ENCODE measurements around the gene SLC4A4. TPM values are rescaled to one million over a fixed set of nuclear protein-coding genes. Genes with fewer than 3 reads are reported as not detected.

The SLC4A4 gene
- total and polyA plus RNA-seq, 8 donors: 84.1 to 400 (median 243) TPM

DNA sequence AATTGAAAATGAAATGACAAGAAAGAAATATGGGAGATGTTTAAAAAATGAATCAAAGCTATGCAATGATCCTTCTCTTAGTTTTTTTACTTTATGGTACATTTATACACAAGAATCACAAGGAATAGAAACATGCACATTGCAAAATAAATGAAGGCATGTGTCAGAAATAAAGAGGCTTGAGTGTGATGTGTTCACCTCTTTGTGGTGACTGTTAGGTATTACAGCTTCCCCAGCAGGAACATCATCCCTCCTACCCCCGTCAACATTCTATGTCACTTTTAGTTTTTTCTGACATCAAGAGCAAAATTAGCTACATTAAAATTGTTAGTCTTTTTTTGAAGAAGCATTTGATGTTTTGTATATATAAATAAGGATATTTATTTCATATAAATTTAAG lies 214.8 kb downstream of the SLC4A4 start:
- Histone ChIP-seq H3K4me1 (peaks cover 7 to 26% (median 20%) of the 10 kb centered on the region in 3 donors), H3K27me3 (no peaks in the 10 kb centered on the region), H3K27ac (no peak overlapping the region), H3K9me3 (no peaks in the 10 kb centered on the region), H3K4me3 (no peak overlapping the region), H3K36me3 (peaks cover 0 to 6% (median 3%) of the 10 kb centered on the region in 3 donors)
- WGBS, 2 donors: 27 to 34% methylated on average over 1 of the region's 1 CpG
- ATAC-seq (peak in 3 of 4 donors; percentile 53 to 74 (median 66)), FAIRE-seq (peak; percentile 54), DNase-seq (no peak)
- intact Hi-C loops (cut with DNase I): no loop called here
- TF ChIP-seq, protein P1, sequence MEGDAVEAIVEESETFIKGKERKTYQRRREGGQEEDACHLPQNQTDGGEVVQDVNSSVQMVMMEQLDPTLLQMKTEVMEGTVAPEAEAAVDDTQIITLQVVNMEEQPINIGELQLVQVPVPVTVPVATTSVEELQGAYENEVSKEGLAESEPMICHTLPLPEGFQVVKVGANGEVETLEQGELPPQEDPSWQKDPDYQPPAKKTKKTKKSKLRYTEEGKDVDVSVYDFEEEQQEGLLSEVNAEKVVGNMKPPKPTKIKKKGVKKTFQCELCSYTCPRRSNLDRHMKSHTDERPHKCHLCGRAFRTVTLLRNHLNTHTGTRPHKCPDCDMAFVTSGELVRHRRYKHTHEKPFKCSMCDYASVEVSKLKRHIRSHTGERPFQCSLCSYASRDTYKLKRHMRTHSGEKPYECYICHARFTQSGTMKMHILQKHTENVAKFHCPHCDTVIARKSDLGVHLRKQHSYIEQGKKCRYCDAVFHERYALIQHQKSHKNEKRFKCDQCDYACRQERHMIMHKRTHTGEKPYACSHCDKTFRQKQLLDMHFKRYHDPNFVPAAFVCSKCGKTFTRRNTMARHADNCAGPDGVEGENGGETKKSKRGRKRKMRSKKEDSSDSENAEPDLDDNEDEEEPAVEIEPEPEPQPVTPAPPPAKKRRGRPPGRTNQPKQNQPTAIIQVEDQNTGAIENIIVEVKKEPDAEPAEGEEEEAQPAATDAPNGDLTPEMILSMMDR (IDR thresholded peaks at IDR 0.05): peak in 2 of 4 donors; percentile 33 to 50

DNA sequence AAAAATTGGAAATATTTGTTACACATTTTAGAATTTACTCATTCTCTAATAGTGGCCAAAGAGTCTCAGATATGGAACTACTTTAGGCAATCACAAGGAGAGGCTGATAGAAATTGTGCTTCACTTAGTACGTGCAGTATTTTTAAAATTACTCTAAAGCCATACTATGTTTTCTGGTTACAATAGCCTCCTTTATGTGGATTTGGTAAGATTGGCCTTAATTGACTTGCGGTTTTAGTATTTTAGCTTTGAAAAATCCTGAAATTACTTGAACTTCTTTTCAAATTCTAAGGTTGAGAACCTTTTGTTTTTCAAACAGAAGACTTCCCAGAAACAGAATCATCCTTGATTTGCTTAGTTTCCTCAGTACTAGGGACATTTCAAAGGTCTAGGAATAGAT lies 215.2 kb downstream of the SLC4A4 start:
- H3K27ac ChIP-seq: no peak overlapping the region
- DNase-seq: no peak
- intact Hi-C loops (cut with DNase I): no loop called here
- no peak for FAIRE-seq
- H3K9me3 ChIP-seq: no peaks in the 10 kb centered on the region
- TF ChIP-seq, protein P1 (IDR thresholded peaks at IDR 0.05): no peak
- 70 to 85% methylated on average over 2 of the region's 2 CpGs for WGBS, 2 donors
- no peaks in the 10 kb centered on the region for H3K27me3 ChIP-seq
- H3K4me1 ChIP-seq: peaks cover 7 to 24% (median 17%) of the 10 kb centered on the region in 3 donors
- ATAC-seq: no peak
- no peak overlapping the region for H3K4me3 ChIP-seq
- H3K36me3 ChIP-seq: peaks cover 0 to 6% (median 3%) of the 10 kb centered on the region in 3 donors

DNA sequence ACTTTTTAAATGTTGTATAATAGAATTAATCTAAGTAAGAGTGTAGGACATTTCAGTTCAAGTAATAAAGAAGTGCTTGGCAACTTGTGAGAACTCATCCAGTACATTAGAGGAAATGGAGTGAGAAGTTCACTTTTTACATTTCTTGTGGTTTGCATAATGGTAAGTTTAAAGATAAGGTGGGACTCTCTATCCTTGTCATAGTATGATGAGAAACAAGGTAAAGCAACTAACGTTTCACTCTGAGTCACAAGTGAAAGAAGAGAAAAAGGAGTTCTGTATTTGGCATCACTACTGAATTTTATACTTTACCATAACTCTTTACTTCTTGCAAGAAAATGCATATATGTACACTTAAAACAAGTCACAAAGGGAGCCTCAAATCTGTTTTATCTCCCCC lies 219.4 kb downstream of the SLC4A4 start:
- FAIRE-seq (no peak), ATAC-seq (no peak), DNase-seq (no peak)
- H3K27me3 ChIP-seq: no peaks in the 10 kb centered on the region
- intact Hi-C loops (cut with DNase I): no loop called here
- H3K36me3 ChIP-seq: peaks cover 0 to 6% (median 3%) of the 10 kb centered on the region in 3 donors
- H3K4me1 ChIP-seq: no peaks in the 10 kb centered on the region
- H3K27ac ChIP-seq: no peak overlapping the region
- TF ChIP-seq, protein P1 (IDR thresholded peaks at IDR 0.05): no peak
- no peak overlapping the region for H3K4me3 ChIP-seq
- WGBS, 2 donors: 35 to 50% methylated on average over 1 of the region's 1 CpG
- no peaks in the 10 kb centered on the region for H3K9me3 ChIP-seq

DNA sequence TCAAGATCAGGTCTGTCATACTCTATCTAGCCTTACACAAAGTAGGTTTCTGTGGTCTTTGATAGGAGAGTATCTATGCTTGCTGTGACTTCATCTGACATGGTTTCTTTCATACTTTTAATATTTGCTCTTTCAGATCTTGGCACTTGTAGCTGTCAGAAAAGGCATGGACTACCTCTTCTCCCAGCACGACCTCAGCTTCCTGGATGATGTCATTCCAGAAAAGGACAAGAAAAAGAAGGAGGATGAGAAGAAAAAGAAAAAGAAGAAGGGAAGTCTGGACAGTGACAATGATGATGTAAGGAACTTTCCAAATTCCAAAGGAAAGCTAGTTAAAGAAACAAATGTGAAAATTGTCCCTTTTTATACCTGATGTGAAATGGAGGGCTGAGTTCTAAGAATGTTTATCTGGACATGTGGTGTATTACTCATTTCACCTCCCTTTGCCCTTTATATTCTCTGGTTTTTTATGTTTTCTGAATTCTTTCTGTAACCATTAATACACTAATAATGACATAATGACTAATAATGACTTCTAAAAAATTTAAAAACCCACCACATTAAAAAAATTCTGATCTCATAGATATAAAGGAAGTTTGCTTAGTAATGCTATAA lies 221.2 kb downstream of the SLC4A4 start:
- 0% methylated on average over 1 of the region's 1 CpG for WGBS, 2 donors
- no peak overlapping the region for H3K4me3 ChIP-seq
- H3K9me3 ChIP-seq: no peaks in the 10 kb centered on the region
- no peak for DNase-seq
- peaks cover 0 to 6% (median 0%) of the 10 kb centered on the region in 3 donors for H3K36me3 ChIP-seq
- no peaks in the 10 kb centered on the region for H3K4me1 ChIP-seq
- no peaks in the 10 kb centered on the region for H3K27me3 ChIP-seq
- H3K27ac ChIP-seq: peak overlapping the region in 2 of 4 donors; percentile 24 to 34
- intact Hi-C loops (cut with DNase I): no loop called here
- TF ChIP-seq, protein P1 (IDR thresholded peaks at IDR 0.05): no peak
- ATAC-seq: peak in 3 of 4 donors; percentile 30 to 70 (median 63)
- FAIRE-seq: no peak

DNA sequence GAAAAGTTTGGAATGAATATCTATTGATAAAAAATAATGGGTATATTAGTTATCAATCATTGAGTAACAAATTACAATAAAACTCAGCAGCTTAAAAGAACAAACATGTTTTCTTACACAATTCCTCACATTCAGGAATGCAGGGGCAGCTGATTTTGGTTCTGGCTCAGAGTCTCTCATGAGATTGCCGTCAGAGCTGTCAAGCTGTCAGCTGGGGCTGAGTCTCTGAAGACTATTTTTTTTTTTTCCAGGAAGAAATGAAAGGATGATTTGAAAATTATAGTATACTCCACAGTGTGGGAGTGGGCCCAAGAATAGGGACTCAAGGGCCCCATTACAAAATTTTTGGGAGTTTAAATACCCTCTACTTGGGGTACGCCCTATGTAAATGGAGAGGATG lies 226.0 kb downstream of the SLC4A4 start:
- DNase-seq (no peak), FAIRE-seq (no peak), ATAC-seq (no peak)
- H3K4me3 ChIP-seq: no peak overlapping the region
- TF ChIP-seq, protein P1 (IDR thresholded peaks at IDR 0.05): no peak
- H3K4me1 ChIP-seq: no peaks in the 10 kb centered on the region
- WGBS, 2 donors: 74 to 80% methylated on average over 2 of the region's 2 CpGs
- no peak overlapping the region for H3K27ac ChIP-seq
- peaks cover 0 to 14% (median 13%) of the 10 kb centered on the region in 3 donors for H3K36me3 ChIP-seq
- intact Hi-C loops (cut with DNase I): no loop called here
- no peaks in the 10 kb centered on the region for H3K27me3 ChIP-seq
- H3K9me3 ChIP-seq: no peaks in the 10 kb centered on the region
